Thyroid gland (tissue), 4 donors: Measurements from ENCODE around the gene C11orf71. TPM values are rescaled to one million over a fixed set of nuclear protein-coding genes. Genes with fewer than 3 reads are reported as not detected.

ENCODE experiments used
- DNase-seq, 2 donors: peaks; one replicate each; pipeline ENCODE4 v3.0.0-alpha.2; 2019
- H3K27ac ChIP-seq, 3 donors: fragments of 200-600 bp; sonication (generic); 1 replicate in 2 of 3; 2 replicates in 1 of 3; pipeline ENCODE4 v1.5.1; 2016 to 2019; ENCODE audit warnings: mild to moderate bottlenecking in 1 of 3, moderate library complexity in 1 of 3
- H3K27me3 ChIP-seq: fragments of 200-600 bp; sonication (generic); one replicate; pipeline ENCODE4 v1.5.1; 2019
- H3K36me3 ChIP-seq, 2 donors: fragments of 200-600 bp; sonication (generic); one replicate each; pipeline ENCODE4 v1.5.1; 2016 to 2019
- H3K4me1 ChIP-seq, 2 donors: fragments of 200-600 bp; sonication (generic); one replicate each; pipeline ENCODE4 v1.5.1; 2017 to 2019
- H3K4me3 ChIP-seq, 3 donors: fragments of 200-600 bp; sonication (generic); replicated peaks in 1 of 3; 1 replicate in 2 of 3; 2 replicates in 1 of 3; pipeline ENCODE4 v1.5.1; 2016; ENCODE audit warnings: mild to moderate bottlenecking in 1 of 3
- H3K9me3 ChIP-seq: fragments of 200-600 bp; sonication (generic); one replicate; pipeline ENCODE4 v1.5.1; 2017
- POLR2A ChIP-seq, 2 donors: fragments of 450-650 bp; IDR thresholded peaks; one replicate each; pipeline ENCODE4 v1.6.1; 2017; ENCODE audit warnings: antibody characterized with exemption in 2 of 2, mild to moderate bottlenecking in 2 of 2, moderate library complexity in 1 of 2
- WGBS, 2 donors: methylation state at CpG; one replicate each; pipeline ENCODE4 v1.1.5; 2017; 5-methylcytosine and 5-hydroxymethylcytosine counted together
- intact Hi-C: fragments of 100-400 bp; cut with DNase I; formaldehyde crosslinking; loops from one replicate; pipeline ENCODE4 v1.15.1; 2023
- total RNA-seq, 4 donors: library from RNA; depleted of rRNA; stranded (reverse); fragments of >200 nt; gene quantifications; one replicate each; pipeline ENCODE4 v1.2.3, GENCODE V29; 2016
- TF ChIP-seq, protein P1 (sequence below), 6 experiments: fragments of 200-600 bp in 3 of 6; fragments of 450-650 bp in 3 of 6; sonication (generic) in 3 of 6; IDR thresholded peaks; one replicate each; pipeline ENCODE4 v1.5.1; 2016 to 2019; ENCODE audit warnings: antibody characterized with exemption in 6 of 6, mild to moderate bottlenecking in 2 of 6, inconsistent platforms in 1 of 6, moderate library complexity in 1 of 6

Gene C11orf71
- total RNA-seq, 4 donors from 2014 or later, result 13.6 to 19.7 (median 16.2) TPM

DNA sequence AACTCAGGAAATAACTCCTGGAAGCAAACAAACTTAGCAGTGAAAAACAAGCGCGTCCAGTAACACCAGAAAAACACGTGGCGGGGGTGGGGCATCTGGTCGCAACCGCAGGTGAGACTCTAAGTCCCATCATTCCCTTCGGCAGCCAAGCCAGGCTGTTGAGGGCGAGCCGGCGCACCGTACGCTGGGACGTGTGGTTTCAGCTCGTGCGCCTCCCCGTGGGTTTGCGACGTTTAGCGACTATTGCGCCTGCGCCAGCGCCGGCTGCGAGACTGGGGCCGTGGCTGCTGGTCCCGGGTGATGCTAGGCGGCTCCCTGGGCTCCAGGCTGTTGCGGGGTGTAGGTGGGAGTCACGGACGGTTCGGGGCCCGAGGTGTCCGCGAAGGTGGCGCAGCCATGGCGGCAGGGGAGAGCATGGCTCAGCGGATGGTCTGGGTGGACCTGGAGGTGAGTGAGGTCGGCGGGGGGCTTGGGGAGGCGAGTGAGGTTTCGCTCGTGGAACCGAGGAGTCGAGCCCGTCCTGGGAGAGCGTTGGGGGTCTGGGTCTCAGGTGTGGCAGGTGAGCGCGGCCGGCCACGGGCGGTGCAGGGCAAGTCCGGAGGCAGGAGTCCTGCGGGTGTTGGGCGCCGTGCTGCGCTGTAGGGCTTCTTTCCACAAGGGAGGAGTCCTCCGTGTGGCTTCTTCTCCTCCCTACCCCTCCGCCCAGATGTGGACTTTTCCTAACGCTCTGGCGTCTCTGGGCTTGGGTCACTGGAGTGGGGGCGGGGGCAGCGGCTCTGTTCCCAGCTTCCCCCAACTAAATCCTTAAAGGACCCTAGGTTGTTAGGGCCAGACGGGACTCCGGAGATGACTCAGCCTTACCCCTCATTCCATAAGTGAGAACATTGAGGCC, 39.2 kb upstream of the C11orf71 start, which contains the start of gene REXO2:
Gene REXO2, plus strand, starts transcription at position 239 of the 892 bp plus-strand sequence. Its CDS starts 62 bp downstream, at position 301.
- TF ChIP-seq POLR2A (IDR thresholded peaks at IDR 0.05), result peak in 1 of 2 donors; percentile 81
- TF ChIP-seq, protein P1, sequence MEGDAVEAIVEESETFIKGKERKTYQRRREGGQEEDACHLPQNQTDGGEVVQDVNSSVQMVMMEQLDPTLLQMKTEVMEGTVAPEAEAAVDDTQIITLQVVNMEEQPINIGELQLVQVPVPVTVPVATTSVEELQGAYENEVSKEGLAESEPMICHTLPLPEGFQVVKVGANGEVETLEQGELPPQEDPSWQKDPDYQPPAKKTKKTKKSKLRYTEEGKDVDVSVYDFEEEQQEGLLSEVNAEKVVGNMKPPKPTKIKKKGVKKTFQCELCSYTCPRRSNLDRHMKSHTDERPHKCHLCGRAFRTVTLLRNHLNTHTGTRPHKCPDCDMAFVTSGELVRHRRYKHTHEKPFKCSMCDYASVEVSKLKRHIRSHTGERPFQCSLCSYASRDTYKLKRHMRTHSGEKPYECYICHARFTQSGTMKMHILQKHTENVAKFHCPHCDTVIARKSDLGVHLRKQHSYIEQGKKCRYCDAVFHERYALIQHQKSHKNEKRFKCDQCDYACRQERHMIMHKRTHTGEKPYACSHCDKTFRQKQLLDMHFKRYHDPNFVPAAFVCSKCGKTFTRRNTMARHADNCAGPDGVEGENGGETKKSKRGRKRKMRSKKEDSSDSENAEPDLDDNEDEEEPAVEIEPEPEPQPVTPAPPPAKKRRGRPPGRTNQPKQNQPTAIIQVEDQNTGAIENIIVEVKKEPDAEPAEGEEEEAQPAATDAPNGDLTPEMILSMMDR (IDR thresholded peaks at IDR 0.05), result peak in 3 of 6 experiments; percentile 9 to 34 (median 30)
- peak within 1 kb of the TSS; percentile 61 to 95 (median 77) for H3K4me3 ChIP-seq
- H3K36me3 ChIP-seq, result no peaks in the 10 kb centered on the region
- intact Hi-C loops, result no loop called here
- H3K4me1 ChIP-seq, result peaks cover 12 to 19% of the 10 kb centered on the region in 2 donors
- WGBS, 2 donors, result 0% methylated on average over 17 to 49 of the region's 64 CpGs
- no peaks in the 10 kb centered on the region for H3K27me3 ChIP-seq
- peak; percentile 97 for DNase-seq
- peak within 1 kb of the TSS in 2 of 3 donors; percentile 50 to 76 for H3K27ac ChIP-seq
- no peaks in the 10 kb centered on the region for H3K9me3 ChIP-seq

DNA sequence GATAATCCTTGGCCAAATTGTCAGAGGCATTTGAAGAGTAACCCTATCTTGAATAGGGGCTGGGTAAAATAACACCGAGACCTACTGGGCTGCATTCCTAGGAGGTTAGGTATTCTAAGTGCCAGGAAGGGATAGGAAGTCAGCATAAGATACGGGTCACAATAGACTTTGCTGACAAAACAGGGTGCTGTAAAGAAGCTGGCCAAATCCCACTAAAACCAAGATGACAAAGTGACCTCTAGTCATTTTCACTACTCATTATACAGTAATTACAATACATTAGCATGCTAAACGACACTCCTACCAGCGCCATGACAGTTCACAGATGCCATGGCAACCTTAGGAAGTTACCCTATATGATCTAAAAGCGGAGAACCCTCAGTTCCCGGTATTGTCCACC, 38.0 kb upstream of the C11orf71 start:
- Histone ChIP-seq H3K27ac (no peak overlapping the region), H3K27me3 (no peaks in the 10 kb centered on the region), H3K9me3 (no peaks in the 10 kb centered on the region), H3K4me1 (peaks cover 12 to 19% of the 10 kb centered on the region in 2 donors), H3K36me3 (no peaks in the 10 kb centered on the region), H3K4me3 (no peak overlapping the region)
- no peak for TF ChIP-seq POLR2A (IDR thresholded peaks at IDR 0.05)
- TF ChIP-seq, protein P1 (IDR thresholded peaks at IDR 0.05), result no peak
- 52 to 56% methylated on average over 6 of the region's 6 CpGs for whole genome bisulfite sequencing, 2 donors
- no peak for DNase-seq
- intact Hi-C loops, result no loop called here

DNA sequence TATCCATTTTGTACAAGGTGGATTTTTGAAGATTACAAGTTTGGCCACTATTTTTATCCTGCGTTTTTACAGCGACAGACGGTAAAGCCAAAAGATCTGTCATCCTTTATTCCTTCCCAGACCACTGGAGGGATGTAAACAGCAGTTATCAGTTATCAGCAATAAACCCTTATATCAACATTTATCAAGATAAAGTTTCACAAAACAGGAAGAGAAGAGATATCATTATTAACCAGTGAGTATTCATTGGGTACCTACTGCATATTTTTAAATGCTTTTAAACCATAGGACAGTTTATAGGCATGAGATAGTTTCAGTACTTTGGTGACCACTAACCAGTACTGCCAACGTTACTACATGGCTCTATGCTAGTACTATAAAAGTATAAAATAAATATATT, 33.1 kb upstream of the C11orf71 start:
- intact Hi-C loops, result no loop called here
- DNase-seq, result no peak
- Histone ChIP-seq H3K36me3 (no peaks in the 10 kb centered on the region), H3K27me3 (no peaks in the 10 kb centered on the region), H3K27ac (no peak overlapping the region), H3K9me3 (no peaks in the 10 kb centered on the region), H3K4me3 (no peak overlapping the region), H3K4me1 (peaks cover 0 to under 1% of the 10 kb centered on the region in 2 donors)
- 78 to 85% methylated on average over 4 of the region's 4 CpGs for WGBS, 2 donors
- no peak for TF ChIP-seq POLR2A (IDR thresholded peaks at IDR 0.05)
- TF ChIP-seq, protein P1 (IDR thresholded peaks at IDR 0.05), result no peak

DNA sequence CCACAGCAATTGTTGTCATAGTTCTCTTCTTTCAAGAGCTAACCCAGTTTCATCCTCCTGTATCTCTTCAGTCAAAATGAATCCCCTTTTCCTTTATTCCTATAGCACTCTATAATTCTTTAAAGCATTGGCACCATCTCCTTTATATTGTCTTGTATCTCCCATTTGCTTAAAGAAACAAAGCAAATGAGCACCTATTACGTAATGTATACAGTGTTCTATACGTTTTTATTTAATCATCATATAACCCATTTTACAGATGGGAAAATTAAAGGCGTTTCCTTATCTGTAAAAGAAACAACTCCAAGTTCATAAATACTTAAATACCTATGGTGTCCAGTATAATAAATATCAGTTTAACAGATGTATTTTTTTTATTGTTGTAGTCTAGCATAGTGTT, 32.6 kb upstream of the C11orf71 start:
- no peak overlapping the region for H3K27ac ChIP-seq
- no peaks in the 10 kb centered on the region for H3K4me1 ChIP-seq
- TF ChIP-seq, protein P1 (IDR thresholded peaks at IDR 0.05), result no peak
- no peak for TF ChIP-seq POLR2A (IDR thresholded peaks at IDR 0.05)
- DNase-seq, result no peak
- no peaks in the 10 kb centered on the region for H3K36me3 ChIP-seq
- H3K27me3 ChIP-seq, result no peaks in the 10 kb centered on the region
- H3K9me3 ChIP-seq, result no peaks in the 10 kb centered on the region
- intact Hi-C loops, result no loop called here
- no peak overlapping the region for H3K4me3 ChIP-seq
- WGBS, 2 donors, result 90 to 94% methylated on average over 3 of the region's 3 CpGs

DNA sequence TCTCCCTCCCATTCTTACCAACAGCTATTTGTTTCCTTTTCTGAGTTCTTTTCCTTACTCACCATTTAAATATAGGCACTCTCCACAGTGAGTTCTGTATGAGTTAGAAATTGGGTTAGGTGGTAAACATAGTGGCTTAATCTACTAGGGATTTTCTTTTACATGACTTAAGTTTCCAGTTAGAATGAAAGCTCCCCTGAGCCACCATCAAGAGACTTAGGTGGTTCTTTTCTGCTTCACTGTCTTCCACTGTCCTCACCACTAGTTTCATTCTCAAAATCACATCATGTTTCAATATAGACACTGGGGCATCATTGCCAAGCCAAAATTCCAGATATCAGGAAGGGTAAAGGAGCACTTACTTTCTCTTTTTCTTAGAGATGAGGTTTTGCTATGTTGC, 30.0 kb upstream of the C11orf71 start:
- DNase-seq, result no peak
- H3K4me1 ChIP-seq, result no peaks in the 10 kb centered on the region
- TF ChIP-seq, protein P1 (IDR thresholded peaks at IDR 0.05), result no peak
- no peak for TF ChIP-seq POLR2A (IDR thresholded peaks at IDR 0.05)
- H3K27me3 ChIP-seq, result no peaks in the 10 kb centered on the region
- intact Hi-C loops, result no loop called here
- H3K27ac ChIP-seq, result no peak overlapping the region
- H3K36me3 ChIP-seq, result no peaks in the 10 kb centered on the region
- no peak overlapping the region for H3K4me3 ChIP-seq
- H3K9me3 ChIP-seq, result no peaks in the 10 kb centered on the region
